Measurements from ENCODE around the gene SLC7A10. TPM values are rescaled to one million over a fixed set of nuclear protein-coding genes. Genes with fewer than 3 reads are reported as not detected.

Gene SLC7A10
- total RNA-seq, 4 donors from 2014 or later: not detected

GRCh38 chr19:33236696-33237390 lies 11.2 kb upstream of the SLC7A10 start:
- DNase-seq: no peak
- intact Hi-C loops (cut with DNase I; ENCODE audit: low total_unique reads): no loop called here
- no peak overlapping the region for H3K27ac ChIP-seq
- H3K36me3 ChIP-seq: no peaks in the 10 kb centered on the region
- H3K4me1 ChIP-seq: peaks cover 0 to 5% of the 10 kb centered on the region in 2 donors
- no peaks in the 10 kb centered on the region for H3K9me3 ChIP-seq
- no peak overlapping the region for H3K4me3 ChIP-seq
- TF ChIP-seq, protein P1, sequence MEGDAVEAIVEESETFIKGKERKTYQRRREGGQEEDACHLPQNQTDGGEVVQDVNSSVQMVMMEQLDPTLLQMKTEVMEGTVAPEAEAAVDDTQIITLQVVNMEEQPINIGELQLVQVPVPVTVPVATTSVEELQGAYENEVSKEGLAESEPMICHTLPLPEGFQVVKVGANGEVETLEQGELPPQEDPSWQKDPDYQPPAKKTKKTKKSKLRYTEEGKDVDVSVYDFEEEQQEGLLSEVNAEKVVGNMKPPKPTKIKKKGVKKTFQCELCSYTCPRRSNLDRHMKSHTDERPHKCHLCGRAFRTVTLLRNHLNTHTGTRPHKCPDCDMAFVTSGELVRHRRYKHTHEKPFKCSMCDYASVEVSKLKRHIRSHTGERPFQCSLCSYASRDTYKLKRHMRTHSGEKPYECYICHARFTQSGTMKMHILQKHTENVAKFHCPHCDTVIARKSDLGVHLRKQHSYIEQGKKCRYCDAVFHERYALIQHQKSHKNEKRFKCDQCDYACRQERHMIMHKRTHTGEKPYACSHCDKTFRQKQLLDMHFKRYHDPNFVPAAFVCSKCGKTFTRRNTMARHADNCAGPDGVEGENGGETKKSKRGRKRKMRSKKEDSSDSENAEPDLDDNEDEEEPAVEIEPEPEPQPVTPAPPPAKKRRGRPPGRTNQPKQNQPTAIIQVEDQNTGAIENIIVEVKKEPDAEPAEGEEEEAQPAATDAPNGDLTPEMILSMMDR (IDR thresholded peaks at IDR 0.05): no peak
- no peak for TF ChIP-seq POLR2A (IDR thresholded peaks at IDR 0.05)
- no peaks in the 10 kb centered on the region for H3K27me3 ChIP-seq

GRCh38 chr19:33235996-33236350 lies 10.3 kb upstream of the SLC7A10 start:
- H3K36me3 ChIP-seq: no peaks in the 10 kb centered on the region
- H3K4me1 ChIP-seq: no peaks in the 10 kb centered on the region
- no peak overlapping the region for H3K27ac ChIP-seq
- DNase-seq: no peak
- no peak overlapping the region for H3K4me3 ChIP-seq
- no peaks in the 10 kb centered on the region for H3K9me3 ChIP-seq
- intact Hi-C loops (cut with DNase I; ENCODE audit: low total_unique reads): no loop called here
- TF ChIP-seq POLR2A (IDR thresholded peaks at IDR 0.05): no peak
- TF ChIP-seq, protein P1 (IDR thresholded peaks at IDR 0.05): no peak
- no peaks in the 10 kb centered on the region for H3K27me3 ChIP-seq

DNA sequence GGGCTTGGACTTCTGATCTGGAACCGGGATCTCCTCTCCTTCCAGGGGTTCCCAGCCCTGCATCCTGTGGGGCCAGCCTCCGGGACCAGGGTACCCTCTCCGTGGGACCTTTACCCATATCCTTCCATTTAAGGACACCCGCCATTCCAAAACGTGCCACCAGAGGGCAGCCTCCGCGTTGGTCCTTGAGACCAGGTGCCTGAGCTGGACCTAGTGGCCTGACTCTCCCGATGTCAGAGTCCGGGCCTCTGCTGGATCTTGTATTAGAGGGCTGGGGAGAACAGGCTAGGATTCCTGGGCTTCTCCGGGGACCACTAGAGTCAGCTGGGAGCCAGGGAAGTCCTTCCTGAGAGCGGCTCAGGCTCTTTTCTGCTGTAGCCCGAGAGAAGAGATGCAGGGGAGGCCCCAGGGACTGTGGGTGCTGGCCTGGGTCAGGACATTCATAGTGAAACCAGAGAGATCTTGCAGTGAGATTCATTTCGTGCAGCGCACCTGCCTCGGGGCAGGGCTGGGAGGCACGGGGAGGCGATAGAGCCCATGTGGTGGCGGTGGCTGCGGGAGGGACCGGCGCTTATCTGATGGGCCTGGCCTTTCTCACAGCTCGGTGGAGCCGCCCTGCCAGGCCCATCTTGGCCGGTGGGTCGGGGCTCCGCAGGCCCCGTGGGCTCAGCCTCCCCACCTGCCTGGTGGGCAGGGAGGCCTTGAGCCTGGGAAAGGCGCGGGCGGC lies 9.8 kb upstream of the SLC7A10 start:
- no peak overlapping the region for H3K4me3 ChIP-seq
- H3K4me1 ChIP-seq: no peaks in the 10 kb centered on the region
- H3K9me3 ChIP-seq: no peaks in the 10 kb centered on the region
- TF ChIP-seq, protein P1 (IDR thresholded peaks at IDR 0.05): peak; percentile 73 to 79 (median 77)
- no peak for TF ChIP-seq POLR2A (IDR thresholded peaks at IDR 0.05)
- H3K27ac ChIP-seq: no peak overlapping the region
- peak; percentile 59 to 69 for DNase-seq
- H3K36me3 ChIP-seq: no peaks in the 10 kb centered on the region
- intact Hi-C loops (cut with DNase I; ENCODE audit: low total_unique reads): no loop called here
- no peaks in the 10 kb centered on the region for H3K27me3 ChIP-seq

- H3K36me3 ChIP-seq: no peaks in the 10 kb centered on the region
- intact Hi-C loops (cut with DNase I; ENCODE audit: low total_unique reads): no loop called here
- no peaks in the 10 kb centered on the region for H3K4me1 ChIP-seq
- no peak for TF ChIP-seq POLR2A (IDR thresholded peaks at IDR 0.05)
- no peak overlapping the region for H3K4me3 ChIP-seq
- H3K9me3 ChIP-seq: no peaks in the 10 kb centered on the region
- H3K27me3 ChIP-seq: no peaks in the 10 kb centered on the region
- DNase-seq: no peak
- H3K27ac ChIP-seq: no peak overlapping the region
Observed at GRCh38 chr19:33234736-33235135, 9.1 kb upstream of the SLC7A10 start.

GRCh38 chr19:33234092-33234491 lies 8.4 kb upstream of the SLC7A10 start:
- Histone ChIP-seq H3K4me3 (no peak overlapping the region), H3K4me1 (no peaks in the 10 kb centered on the region), H3K27me3 (no peaks in the 10 kb centered on the region), H3K36me3 (no peaks in the 10 kb centered on the region), H3K9me3 (no peaks in the 10 kb centered on the region), H3K27ac (no peak overlapping the region)
- no peak for DNase-seq
- intact Hi-C loops (cut with DNase I; ENCODE audit: low total_unique reads): no loop called here
- TF ChIP-seq, protein P1 (IDR thresholded peaks at IDR 0.05): no peak
- no peak for TF ChIP-seq POLR2A (IDR thresholded peaks at IDR 0.05)
